VCaP (cell line): Measurements from ENCODE around the gene PCSK2.
A peak's percentile ranks its signal among the peaks of the same experiment; 100 is the strongest.

Experiments used
- H3K27ac ChIP-seq: fragments of 450-650 bp; 2 replicates; pipeline ENCODE4 v1.5.1; 2017
- TF ChIP-seq, protein P1 (sequence below): fragments of 450-650 bp; conservative IDR thresholded peaks from 2 replicates; pipeline ENCODE4 v1.5.1; 2017; ENCODE audit warnings: mild to moderate bottlenecking, moderate library complexity

The PCSK2 gene

DNA sequence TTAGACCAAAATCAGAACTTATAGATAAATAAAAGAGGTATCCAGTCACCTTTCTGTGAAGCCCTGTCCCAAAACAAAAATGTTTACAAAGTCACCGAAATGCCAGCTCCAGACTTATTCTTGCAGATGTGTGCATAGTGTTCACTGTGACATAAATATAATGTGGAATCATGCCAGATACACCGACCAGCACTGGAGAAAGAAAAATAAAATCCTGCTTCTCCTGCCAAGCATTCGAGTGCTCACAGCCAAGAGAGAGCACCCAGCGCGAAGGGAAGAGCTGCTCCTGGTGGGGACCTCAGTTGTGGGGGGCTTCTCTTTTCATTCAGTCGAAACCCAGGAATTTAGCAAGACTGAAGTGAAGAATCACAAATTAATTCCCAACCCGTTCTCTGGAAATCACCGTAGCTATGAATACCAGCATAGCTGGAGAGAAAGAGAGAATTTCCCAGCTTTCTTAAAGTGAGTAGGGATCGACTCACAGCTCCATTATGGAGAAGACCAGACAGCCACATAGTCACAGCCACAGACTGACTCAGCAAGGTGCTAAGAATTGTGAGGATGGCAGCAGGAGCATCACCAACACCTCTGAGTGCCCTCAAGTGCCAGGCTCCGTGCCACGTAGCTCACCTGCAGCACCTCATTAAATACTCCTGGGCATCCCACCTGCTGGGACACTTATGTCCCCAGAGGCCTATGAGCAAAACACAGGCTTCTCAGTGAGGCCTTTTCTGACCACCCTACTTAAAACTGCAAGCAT is 271.2 kb downstream of the PCSK2 start:
- 0 out of 2 replicates have a peak overlapping the region, but pooled peaks have one; percentile 7 for H3K27ac ChIP-seq
- TF ChIP-seq, protein P1, sequence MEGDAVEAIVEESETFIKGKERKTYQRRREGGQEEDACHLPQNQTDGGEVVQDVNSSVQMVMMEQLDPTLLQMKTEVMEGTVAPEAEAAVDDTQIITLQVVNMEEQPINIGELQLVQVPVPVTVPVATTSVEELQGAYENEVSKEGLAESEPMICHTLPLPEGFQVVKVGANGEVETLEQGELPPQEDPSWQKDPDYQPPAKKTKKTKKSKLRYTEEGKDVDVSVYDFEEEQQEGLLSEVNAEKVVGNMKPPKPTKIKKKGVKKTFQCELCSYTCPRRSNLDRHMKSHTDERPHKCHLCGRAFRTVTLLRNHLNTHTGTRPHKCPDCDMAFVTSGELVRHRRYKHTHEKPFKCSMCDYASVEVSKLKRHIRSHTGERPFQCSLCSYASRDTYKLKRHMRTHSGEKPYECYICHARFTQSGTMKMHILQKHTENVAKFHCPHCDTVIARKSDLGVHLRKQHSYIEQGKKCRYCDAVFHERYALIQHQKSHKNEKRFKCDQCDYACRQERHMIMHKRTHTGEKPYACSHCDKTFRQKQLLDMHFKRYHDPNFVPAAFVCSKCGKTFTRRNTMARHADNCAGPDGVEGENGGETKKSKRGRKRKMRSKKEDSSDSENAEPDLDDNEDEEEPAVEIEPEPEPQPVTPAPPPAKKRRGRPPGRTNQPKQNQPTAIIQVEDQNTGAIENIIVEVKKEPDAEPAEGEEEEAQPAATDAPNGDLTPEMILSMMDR: no peak

DNA sequence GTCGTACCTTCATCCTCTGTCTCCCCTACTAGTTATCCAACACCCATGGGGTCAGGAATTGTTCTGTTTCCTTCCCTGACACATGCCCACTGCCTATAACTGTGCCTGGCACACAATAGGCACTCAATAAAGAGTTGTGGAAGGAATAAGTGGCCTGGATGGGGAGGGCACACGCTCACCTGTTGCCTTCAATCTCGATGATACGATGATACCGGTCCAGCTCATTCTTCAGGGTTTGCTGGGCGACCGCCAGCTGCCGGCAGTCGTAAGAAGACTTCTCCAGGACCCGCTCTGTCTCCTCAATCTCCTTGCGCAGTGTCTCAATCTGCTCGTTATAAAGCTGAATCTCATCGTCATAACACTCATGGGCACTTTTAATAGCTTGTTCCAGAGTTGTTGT is 271.8 kb downstream of the PCSK2 start:
- H3K27ac ChIP-seq: no peak overlapping the region
- TF ChIP-seq, protein P1: no peak

DNA sequence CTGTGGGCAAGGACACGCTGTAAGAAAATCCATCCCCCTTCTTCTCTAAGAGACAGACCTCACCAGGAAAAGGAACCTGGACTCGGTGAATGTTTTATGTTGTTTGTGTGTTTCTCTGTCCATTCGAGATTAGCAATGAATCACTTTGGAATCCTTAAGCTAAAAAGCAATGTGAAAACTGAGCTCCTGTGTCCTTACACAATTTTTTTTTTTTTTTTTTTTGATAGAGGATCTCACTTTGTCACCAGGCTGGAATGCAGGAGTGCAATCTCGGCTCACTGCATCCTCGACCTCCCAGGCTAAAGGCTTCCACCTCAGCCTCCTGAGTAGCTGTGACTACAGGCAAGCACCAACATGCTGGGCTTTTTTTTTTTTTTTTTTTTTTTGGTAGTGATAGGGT is 272.2 kb downstream of the PCSK2 start:
- TF ChIP-seq, protein P1: no peak
- H3K27ac ChIP-seq: no peak overlapping the region

DNA sequence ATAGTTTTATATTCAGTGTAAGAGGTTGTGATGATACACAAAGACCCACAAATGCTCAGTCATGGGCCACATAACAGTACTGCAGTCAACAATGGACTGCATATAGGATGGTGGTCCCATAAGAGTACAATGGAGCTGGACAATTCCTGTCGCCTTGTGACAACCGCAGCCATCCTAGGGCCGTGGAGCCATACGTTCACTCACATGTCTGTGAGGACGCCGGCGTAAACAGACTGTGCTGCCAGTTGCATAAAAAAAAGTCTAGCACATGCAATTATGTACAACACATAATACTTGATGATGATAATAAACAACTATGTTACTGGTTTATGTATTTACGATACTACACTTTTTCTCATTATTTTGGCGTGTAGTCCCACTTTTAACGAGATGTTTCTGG is 273.4 kb downstream of the PCSK2 start:
- no peak overlapping the region for H3K27ac ChIP-seq
- TF ChIP-seq, protein P1: no peak

DNA sequence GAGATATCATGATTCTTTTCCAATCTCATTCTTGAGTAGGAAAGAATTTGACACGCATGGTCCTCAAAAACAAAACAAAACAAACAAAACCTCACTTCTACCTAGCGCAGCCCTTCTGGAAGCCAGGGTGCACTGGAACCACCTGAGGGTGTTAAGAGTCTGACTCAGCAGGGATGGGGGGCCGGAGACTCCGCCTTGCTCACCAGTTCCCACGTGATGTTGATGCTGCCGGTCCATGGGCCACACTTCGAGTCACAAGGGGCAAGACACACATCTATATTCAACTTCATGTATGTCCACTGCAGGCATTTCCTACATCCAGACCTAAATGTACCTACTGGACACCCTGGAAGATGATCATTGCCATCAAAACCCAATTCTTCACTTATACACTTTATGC is 274.0 kb downstream of the PCSK2 start:
- no peak overlapping the region for H3K27ac ChIP-seq
- TF ChIP-seq, protein P1: no peak

DNA sequence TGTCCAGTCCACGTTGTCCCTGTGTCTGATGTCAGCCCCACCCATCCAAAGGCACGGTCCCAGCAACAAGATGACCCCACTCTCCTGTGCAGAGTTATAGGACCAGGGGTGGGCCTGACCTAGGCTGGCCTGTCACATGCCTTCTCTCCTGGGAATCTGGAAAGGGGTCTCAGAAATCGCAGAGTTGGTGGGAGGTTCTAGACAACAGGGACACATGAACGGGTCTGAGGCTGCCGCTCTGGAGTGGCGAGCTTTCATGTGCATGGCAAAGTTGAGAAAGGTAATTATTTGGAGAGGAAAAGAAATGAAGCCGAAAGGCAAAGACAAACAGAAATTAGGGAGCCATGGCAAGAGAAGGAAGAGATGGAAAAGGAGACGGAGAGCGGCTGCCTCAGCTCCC is 274.9 kb downstream of the PCSK2 start:
- TF ChIP-seq, protein P1: no peak
- no peak overlapping the region for H3K27ac ChIP-seq

DNA sequence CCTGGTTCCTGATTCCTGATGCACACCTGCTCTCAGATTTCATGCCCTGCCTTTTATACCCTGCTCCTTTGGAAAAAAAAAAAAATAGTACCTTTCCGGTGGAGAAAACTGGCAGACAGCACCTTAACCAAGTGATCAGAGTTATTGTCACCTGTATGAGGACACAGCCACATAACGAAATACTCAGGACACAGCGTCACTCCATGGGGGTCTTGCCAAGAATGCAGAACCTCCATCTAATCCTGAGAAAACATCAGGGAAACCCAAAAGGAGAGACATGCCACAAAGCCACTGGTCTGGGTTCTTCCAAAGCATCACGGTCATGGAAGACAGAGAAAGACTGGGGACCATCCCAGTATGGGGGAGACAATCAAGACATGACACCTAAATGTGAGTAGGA is 275.3 kb downstream of the PCSK2 start:
- H3K27ac ChIP-seq: no peak overlapping the region
- TF ChIP-seq, protein P1: no peak
